Effector memory CD8-positive, alpha-beta T cell (primary cell): ENCODE results near the gene IRF9.

ENCODE experiments used
- ATAC-seq: fragments of 150-1000 bp; cut with Tn5 transposase; replicated peaks from 2 replicates; pipeline ENCODE4 v1.10.0; 2021; ENCODE audit warnings: mild to moderate bottlenecking, moderate library complexity
- DNase-seq, 3 experiments: peaks; one replicate each; pipeline ENCODE4 v3.0.0; 2021
- H3K27ac Mint-ChIP-seq, 2 donors: one replicate each; pipeline ENCODE4 v1.8.0; 2022; ENCODE audit warnings: mild to moderate bottlenecking in 2 of 2, mixed read lengths in 2 of 2, moderate library complexity in 2 of 2
- H3K27me3 Mint-ChIP-seq, 2 donors: one replicate each; pipeline ENCODE4 v1.8.0; 2022; ENCODE audit warnings: mixed read lengths in 2 of 2
- H3K36me3 Mint-ChIP-seq: one replicate; pipeline ENCODE4 v1.8.0; 2022; ENCODE audit warnings: mild to moderate bottlenecking, moderate library complexity, mixed read lengths; ENCODE audit not compliant: insufficient read depth
- H3K4me1 Mint-ChIP-seq, 2 donors: one replicate each; pipeline ENCODE4 v1.8.0; 2022; ENCODE audit warnings: low read depth in 2 of 2, mixed read lengths in 2 of 2
- H3K4me3 Mint-ChIP-seq, 2 donors: one replicate each; pipeline ENCODE4 v1.8.0; 2022; ENCODE audit warnings: mild to moderate bottlenecking in 2 of 2, mixed read lengths in 2 of 2, moderate library complexity in 2 of 2
- H3K9me3 Mint-ChIP-seq, 2 donors: one replicate each; pipeline ENCODE4 v1.8.0; 2022; ENCODE audit warnings: mixed read lengths in 2 of 2

The IRF9 gene

DNA sequence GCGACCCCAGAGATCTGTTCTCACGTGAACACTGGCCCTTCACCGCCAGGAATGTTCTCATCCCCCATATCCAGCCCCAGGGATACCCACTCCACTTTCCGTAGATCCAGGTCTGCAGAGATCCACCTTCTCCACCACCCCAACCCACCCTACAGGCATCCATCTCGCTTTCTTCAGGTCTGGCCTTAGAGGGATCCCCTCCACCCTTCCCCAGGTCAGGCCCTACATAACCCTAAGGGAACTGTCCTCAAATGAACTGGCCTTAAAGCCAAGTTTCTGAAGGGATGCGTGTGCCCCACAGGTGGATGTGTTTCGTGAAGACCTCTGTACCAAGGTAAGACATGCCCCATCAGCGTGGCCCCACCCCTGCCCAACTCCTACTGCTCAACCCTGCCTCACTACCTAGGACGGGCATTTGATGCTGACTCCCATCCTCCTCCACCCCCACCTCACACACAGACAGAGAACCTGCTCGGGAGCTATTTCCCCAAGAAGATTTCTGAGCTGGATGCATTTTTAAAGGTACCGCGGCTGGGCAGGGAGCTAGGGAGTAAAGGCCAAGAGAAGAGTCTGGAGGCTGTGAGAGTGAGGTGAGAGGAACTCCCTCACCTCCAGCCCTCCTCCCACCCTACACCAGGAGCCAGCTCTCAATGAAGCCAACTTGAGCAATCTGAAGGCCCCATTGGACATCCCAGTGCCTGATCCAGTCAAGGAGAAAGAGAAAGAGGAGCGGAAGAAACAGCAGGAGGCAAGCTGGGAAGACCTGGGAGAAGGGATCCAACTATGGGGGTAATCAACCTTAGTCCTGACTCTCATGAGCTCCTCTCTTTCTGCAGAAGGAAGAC lies 24.2 kb upstream of the IRF9 start:
- Mint-ChIP-seq H3K4me3 (peak overlapping the region; percentile 84 to 96), H3K27ac (peak overlapping the region; percentile 87 to 88), H3K36me3 (peaks cover 44% of the 10 kb centered on the region), H3K4me1 (peaks cover 34 to 45% of the 10 kb centered on the region in 2 donors), H3K27me3 (no peaks in the 10 kb centered on the region), H3K9me3 (no peaks in the 10 kb centered on the region)
- DNase-seq (no peak), ATAC-seq (no peak)

DNA sequence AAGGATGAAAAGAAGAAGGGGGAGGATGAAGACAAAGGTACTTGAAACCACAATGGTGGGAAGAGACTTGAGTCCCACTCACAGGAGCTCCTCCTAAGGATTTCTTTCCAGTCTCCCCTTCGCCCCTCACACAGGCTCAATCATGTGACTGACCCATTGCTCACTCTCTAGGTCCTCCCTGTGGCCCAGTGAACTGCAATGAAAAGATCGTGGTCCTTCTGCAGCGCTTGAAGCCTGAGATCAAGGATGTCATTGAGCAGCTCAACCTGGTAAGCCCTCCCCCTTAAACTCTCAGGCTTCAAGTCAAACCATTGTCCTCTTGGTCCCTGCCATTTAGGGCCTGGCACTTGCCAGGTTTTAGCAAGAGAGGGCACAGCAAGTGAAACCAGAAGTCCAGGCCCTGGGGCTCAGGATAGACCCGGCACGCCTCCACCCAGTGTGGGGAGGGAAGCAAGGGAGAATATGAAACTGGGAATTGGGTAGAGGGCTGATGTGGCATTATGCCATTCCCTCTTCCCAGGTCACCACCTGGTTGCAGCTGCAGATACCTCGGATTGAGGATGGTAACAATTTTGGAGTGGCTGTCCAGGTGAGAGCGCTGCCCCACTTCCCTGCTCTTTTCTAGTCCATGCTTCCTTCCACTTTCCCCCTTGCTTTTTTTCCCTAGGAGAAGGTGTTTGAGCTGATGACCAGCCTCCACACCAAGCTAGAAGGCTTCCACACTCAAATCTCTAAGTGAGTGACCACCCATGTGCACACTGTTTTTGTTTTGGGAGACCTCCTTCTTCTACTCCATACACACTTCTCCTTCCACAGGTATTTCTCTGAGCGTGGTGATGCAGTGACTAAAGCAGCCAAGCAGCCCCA lies 23.3 kb upstream of the IRF9 start:
- Mint-ChIP-seq H3K27me3 (no peaks in the 10 kb centered on the region), H3K9me3 (no peaks in the 10 kb centered on the region), H3K4me3 (peak overlapping the region; percentile 84 to 96), H3K27ac (peak overlapping the region in 1 of 2 donors; percentile 87), H3K36me3 (peaks cover 45% of the 10 kb centered on the region), H3K4me1 (peaks cover 36 to 44% of the 10 kb centered on the region in 2 donors)
- DNase-seq, result no peak
- no peak for ATAC-seq

DNA sequence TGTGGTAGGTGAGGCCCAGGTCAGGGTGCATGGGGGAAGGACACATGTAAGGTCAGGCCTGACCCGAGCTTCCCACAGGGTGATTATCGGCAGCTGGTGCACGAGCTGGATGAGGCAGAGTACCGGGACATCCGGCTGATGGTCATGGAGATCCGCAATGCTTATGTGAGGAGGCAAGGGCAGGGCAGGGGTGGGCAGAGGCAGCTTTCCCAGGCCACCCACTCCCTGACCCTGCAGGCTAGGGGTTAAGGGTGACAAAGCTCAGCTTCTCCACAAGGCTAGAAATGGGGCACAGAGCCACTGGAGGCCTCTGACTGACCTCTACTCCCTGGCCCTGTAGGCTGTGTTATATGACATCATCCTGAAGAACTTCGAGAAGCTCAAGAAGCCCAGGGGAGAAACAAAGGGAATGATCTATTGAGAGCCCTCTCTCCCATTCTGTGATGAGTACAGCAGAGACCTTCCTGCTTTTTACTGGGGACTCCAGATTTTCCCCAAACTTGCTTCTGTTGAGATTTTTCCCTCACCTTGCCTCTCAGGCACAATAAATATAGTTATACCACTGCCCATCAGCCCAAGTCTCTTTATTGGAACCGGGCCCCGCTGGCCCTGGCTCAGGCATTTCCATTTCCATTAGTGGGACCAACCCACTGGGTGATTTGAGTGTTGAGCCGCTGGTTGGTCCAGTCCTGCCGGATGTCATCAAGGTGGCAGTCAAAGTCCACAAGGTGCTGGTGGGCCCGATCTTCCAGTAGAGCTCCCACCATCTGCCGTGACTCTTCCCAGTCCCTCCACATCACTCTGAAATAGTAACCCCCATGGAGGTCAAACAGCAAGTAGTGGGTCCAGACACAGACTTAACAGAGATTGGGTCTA lies 22.4 kb upstream of the IRF9 start:
- Mint-ChIP-seq H3K4me1 (peaks cover 36 to 46% of the 10 kb centered on the region in 2 donors), H3K4me3 (peak overlapping the region; percentile 78 to 80), H3K27ac (peak overlapping the region in 1 of 2 donors; percentile 69), H3K27me3 (no peaks in the 10 kb centered on the region), H3K9me3 (no peaks in the 10 kb centered on the region), H3K36me3 (peaks cover 48% of the 10 kb centered on the region)
- DNase-seq, result no peak
- ATAC-seq, result no peak

DNA sequence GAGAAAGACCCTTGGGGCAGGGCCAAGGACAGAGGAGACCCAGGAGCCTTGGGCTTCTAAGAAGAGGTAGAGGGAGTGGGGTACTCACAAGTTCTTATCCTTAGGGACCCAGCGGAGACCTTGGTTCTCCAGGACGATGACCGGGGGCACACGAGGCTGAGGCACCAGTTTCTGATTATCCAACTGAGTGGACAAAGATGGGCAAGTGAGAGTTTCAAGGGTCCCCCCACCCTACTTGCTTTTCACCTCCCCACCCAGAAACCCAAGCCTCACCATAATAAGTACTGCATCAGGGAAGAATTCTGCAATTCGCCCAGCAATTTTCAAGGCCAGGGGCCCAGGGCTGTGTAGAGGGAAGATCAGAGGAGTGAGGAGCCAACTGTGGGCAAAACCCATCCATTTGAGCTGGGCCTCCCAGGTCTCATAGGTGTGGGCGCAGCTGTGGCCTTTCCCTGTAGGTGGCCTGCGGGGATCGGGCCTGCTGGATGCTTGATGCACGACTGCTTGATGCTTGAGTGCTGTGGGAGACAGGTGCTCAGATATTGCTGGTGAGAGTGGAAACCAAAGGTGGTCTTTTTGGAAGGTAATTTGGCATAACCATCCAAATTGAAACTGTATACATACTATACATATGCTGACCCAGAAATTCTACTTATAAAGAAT lies 21.7 kb upstream of the IRF9 start:
- DNase-seq (no peak), ATAC-seq (no peak)
- Mint-ChIP-seq H3K36me3 (peaks cover 48% of the 10 kb centered on the region), H3K4me3 (peak overlapping the region; percentile 78 to 80), H3K4me1 (peaks cover 41 to 49% of the 10 kb centered on the region in 2 donors), H3K9me3 (no peaks in the 10 kb centered on the region), H3K27ac (peak overlapping the region in 1 of 2 donors; percentile 69), H3K27me3 (no peaks in the 10 kb centered on the region)

DNA sequence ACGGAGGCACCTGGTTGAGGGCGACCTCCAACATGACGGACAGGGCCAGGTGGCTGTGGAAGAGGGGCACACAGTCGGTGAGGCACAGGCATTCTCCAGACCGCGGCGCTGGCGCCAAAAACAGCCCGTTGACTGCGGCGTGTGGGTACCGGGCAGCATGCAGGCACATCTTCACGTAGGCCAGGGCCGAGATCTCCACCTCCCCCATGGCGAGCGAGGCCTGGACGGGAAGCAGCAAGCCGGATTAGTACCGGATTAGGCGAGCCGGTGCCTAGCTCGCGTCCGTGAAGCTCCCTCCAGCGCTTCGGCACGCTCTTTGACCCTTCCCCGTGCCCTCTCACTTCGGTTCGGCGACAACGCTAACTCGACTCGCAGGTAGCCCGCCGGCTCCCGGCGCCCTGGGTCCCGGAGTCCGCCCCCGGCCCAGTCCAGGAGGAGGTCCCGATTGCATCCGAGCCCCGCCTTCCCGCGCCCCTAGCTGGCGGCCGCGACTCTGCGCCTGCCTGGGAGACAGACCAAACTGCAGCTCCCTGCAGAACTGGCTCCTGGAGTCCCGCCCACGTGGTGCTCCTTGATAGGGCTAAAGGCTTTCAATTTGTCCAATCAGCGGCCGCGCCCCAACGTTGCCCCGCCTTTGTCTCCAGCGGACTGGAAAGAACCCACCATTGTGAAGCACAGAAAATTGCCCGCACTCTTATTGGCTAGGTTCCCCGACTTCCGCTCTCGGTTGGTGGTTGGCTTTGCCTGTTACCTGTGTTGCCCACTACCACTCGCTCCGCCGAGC lies 19.8 kb upstream of the IRF9 start, which contains the start of gene EMC9:
TSS of gene EMC9 (minus strand) at position 495 of the 784 bp plus-strand sequence. CDS start at position 208, 287 bp downstream.
- Mint-ChIP-seq H3K4me3 (peak within 1 kb of the TSS; percentile 78 to 80), H3K4me1 (peaks cover 47 to 53% of the 10 kb centered on the region in 2 donors), H3K27me3 (no peaks in the 10 kb centered on the region), H3K9me3 (no peaks in the 10 kb centered on the region), H3K27ac (peak within 1 kb of the TSS; percentile 73 to 81), H3K36me3 (peaks cover 52% of the 10 kb centered on the region)
- peak; percentile 98 to 99 (median 99) for DNase-seq
- ATAC-seq, result peak; percentile 86

DNA sequence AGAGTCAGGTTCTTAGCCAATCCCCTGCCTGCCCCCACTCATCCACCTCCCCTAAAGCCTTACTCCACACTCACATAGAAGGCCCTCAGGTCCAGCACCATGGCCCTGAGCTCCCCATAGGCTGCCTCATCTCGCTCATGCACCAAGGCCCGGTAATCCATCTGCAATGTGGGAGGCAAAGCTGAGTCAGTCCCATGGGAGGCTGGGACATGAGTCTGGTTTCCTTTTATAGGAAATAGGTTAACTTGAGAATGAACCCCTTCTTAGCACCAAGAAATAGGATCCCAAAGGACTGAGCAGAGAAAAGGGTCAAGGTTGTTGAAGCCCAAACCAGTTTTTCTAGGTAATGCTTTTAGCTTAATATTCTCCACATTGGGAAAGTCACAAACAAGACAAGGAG lies 17.6 kb upstream of the IRF9 start:
- DNase-seq, result no peak
- peaks cover 34% of the 10 kb centered on the region for H3K36me3 Mint-ChIP-seq
- ATAC-seq, result no peak
- no peaks in the 10 kb centered on the region for H3K9me3 Mint-ChIP-seq
- peaks cover 45 to 47% of the 10 kb centered on the region in 2 donors for H3K4me1 Mint-ChIP-seq
- H3K27me3 Mint-ChIP-seq, result no peaks in the 10 kb centered on the region
- H3K27ac Mint-ChIP-seq, result no peak overlapping the region
- H3K4me3 Mint-ChIP-seq, result peak overlapping the region in 1 of 2 donors; percentile 10

DNA sequence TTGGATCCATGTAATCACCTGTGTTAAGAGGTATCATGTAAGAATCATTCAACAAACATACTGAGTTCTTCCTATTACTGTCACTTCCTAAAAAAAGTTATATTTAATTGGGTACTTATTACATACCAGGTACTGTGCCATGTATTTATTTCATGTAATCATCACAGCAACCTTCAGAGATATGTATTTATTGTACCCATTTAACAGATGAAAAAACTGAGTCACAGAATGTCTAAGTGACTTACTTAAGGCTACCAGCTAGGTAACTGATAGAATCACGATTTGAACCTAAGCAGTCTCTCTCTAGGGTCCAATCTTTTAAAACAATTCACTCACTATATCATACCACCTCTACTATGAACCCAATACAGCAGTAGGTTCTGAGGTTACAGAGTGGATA lies 16.6 kb upstream of the IRF9 start:
- Mint-ChIP-seq H3K36me3 (peaks cover 31% of the 10 kb centered on the region), H3K9me3 (no peaks in the 10 kb centered on the region), H3K4me3 (no peak overlapping the region), H3K27me3 (no peaks in the 10 kb centered on the region), H3K27ac (peak overlapping the region in 1 of 2 donors; percentile 46), H3K4me1 (peaks cover 42 to 48% of the 10 kb centered on the region in 2 donors)
- no peak for ATAC-seq
- no peak for DNase-seq

DNA sequence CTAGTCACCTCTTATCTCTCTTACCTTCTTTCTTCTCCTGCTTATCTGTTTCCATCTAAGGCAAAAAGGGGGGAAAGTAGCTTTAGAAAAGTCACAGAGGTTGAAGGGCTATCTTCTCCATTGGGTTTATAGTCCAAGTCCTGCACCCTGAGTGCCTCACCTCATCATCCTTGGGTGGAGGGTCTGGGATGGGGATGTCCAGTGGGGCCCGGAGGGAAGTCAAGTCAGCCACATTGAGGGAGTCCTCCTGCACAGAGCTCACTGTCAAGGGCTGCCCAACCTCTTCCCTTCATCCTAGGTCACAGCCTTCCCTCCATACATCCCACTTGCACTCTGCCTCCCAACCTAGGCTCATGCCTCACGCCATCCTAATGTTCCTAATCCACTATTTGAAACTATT lies 15.8 kb upstream of the IRF9 start:
- H3K27me3 Mint-ChIP-seq, result no peaks in the 10 kb centered on the region
- H3K27ac Mint-ChIP-seq, result peak overlapping the region in 1 of 2 donors; percentile 95
- H3K4me1 Mint-ChIP-seq, result peaks cover 43 to 46% of the 10 kb centered on the region in 2 donors
- ATAC-seq (no peak), DNase-seq (no peak)
- peaks cover 32% of the 10 kb centered on the region for H3K36me3 Mint-ChIP-seq
- H3K4me3 Mint-ChIP-seq, result peak overlapping the region; percentile 97 to 98
- H3K9me3 Mint-ChIP-seq, result no peaks in the 10 kb centered on the region

DNA sequence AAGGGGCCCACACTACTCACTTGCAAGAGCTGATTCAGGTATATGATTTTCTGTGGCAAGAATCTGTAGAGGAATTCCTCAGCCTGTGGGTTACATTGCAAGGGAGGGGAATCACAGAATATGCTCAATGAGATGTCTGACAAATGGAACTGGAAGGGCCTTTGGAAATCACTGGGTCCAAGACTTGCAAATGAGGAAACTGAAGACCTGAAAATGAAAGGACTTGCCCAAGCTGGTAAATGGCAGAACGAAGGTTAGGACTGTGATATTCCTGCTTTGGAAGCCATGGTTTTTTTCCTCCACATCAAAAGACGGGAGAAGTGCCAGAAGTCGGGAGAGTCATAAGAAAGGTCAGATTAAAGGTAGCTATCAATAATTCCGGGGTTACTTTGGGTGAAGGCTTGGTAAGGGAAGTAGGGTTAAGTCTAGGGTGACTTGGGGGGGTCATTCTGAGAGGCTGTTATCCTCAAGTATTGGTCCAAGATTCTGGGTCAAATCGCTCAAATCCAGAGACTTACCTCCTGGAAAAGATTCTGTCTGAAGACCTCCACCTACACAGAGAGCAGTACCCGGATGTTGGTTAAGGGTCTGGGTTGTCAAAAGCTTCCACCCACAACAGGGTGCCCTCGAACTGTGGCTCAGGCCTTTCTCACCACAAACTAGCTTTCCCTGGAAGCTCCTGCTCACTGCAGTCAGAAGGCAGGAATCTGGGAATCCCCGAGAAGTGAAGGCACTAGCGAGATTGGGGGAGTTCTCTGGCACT lies 15.2 kb upstream of the IRF9 start:
- Mint-ChIP-seq H3K27me3 (no peaks in the 10 kb centered on the region), H3K4me1 (peaks cover 41 to 43% of the 10 kb centered on the region in 2 donors), H3K27ac (peak overlapping the region; percentile 89 to 95), H3K4me3 (peak overlapping the region; percentile 97 to 98), H3K9me3 (no peaks in the 10 kb centered on the region), H3K36me3 (peaks cover 32% of the 10 kb centered on the region)
- ATAC-seq (no peak), DNase-seq (no peak)

DNA sequence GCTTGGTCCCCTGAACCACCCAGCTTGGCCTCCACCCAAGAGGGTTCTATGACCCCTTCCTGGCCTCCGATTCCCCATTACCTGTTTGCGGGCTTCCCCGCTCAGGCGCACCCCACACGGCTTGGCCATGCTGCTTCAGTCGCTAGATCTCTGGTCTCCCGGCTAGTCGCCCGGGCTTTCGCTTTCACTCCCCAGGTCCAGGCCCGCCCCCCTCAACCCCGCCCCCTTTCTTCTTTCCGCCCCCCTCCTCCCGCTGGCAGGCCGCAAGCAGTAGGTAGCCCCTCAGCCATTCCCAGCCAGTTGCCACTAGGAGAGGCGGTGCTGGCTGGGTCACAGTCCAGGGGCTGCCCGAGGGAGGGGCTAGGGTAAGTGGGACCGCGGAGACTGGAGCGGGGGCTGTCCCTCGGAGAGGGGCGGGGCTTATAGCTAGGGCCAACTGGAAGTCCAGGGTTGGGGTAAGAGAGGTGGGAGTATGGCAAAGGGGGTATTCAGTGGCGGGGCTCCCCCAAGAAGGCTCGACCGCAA lies 14.6 kb upstream of the IRF9 start, which contains the start of gene PSME2:
TSS of gene PSME2 (minus strand) at position 158 of the 525 bp plus-strand sequence. CDS start at position 129, 29 bp downstream.
- no peaks in the 10 kb centered on the region for H3K9me3 Mint-ChIP-seq
- H3K4me1 Mint-ChIP-seq, result peaks cover 40 to 42% of the 10 kb centered on the region in 2 donors
- peaks cover 35% of the 10 kb centered on the region for H3K36me3 Mint-ChIP-seq

More for the DNA sequence above, 14.6 kb upstream of the IRF9 start, which contains the start of gene PSME2:
- H3K4me3 Mint-ChIP-seq, result peak within 1 kb of the TSS; percentile 97 to 98
- DNase-seq, result peak; percentile 79 to 84 (median 80)
- peak; percentile 55 for ATAC-seq
- peak within 1 kb of the TSS; percentile 89 to 95 for H3K27ac Mint-ChIP-seq
- no peaks in the 10 kb centered on the region for H3K27me3 Mint-ChIP-seq
